HepG2 (cell line): ENCODE measurements around the gene ERICH6. TPM values are rescaled to one million over a fixed set of nuclear protein-coding genes. Genes with fewer than 3 reads are reported as not detected.

Experiments
- BRD4 ChIP-seq: sonication (generic); formaldehyde crosslinking; IDR thresholded peaks from 2 replicates; pipeline ENCODE4 v1.4.0; 2020; ENCODE audit warnings: missing genetic modification reagents
- EED ChIP-seq: sonication (generic); formaldehyde crosslinking; IDR thresholded peaks from 2 replicates; pipeline ENCODE4 v1.5.0; 2020; ENCODE audit warnings: mild to moderate bottlenecking, missing genetic modification reagents
- ELF3 ChIP-seq: IDR thresholded peaks from 2 replicates; pipeline ENCODE4 v1.6.1; 2016; ENCODE audit warnings: missing genetic modification reagents, missing compliant biosample characterization
- ELF4 ChIP-seq: sonication (generic); formaldehyde crosslinking; IDR thresholded peaks from 2 replicates; pipeline ENCODE4 v1.5.0; 2020; ENCODE audit warnings: missing genetic modification reagents, mild to moderate bottlenecking, moderate library complexity, borderline replicate concordance
- ETV6 ChIP-seq: sonication (generic); formaldehyde crosslinking; conservative IDR thresholded peaks from 2 replicates; pipeline ENCODE4 v1.4.0; 2020; ENCODE audit warnings: missing genetic modification reagents
- GFI1 ChIP-seq: sonication (generic); formaldehyde crosslinking; IDR thresholded peaks from 2 replicates; pipeline ENCODE4 v1.5.0; 2020; ENCODE audit warnings: missing genetic modification reagents, mild to moderate bottlenecking, borderline replicate concordance
- GTF3A ChIP-seq: sonication (generic); formaldehyde crosslinking; conservative IDR thresholded peaks from 2 replicates; pipeline ENCODE4 v1.4.0; 2020; ENCODE audit warnings: mild to moderate bottlenecking, missing genetic modification reagents
- HDAC6 ChIP-seq: fragments of 200-600 bp; sonication (generic); IDR thresholded peaks from 2 replicates; pipeline ENCODE4 v1.7.0; 2017; ENCODE audit warnings: mild to moderate bottlenecking, antibody characterized with exemption, low read length, low read depth
- KDM5A ChIP-seq: fragments of 200-600 bp; sonication (generic); IDR thresholded peaks from 2 replicates; pipeline ENCODE4 v1.7.0; 2018; ENCODE audit warnings: antibody characterized with exemption, mild to moderate bottlenecking, low read length, borderline replicate concordance
- KLF16 ChIP-seq, 2 experiments: sonication (generic) in 1 of 2; formaldehyde crosslinking in 1 of 2; IDR thresholded peaks; 2 replicates each; pipeline versions ENCODE4 v1.6.1 to v1.8.0; 2016 to 2023; ENCODE audit warnings: missing genetic modification reagents in 2 of 2, missing compliant biosample characterization in 1 of 2
- KLF6 ChIP-seq: IDR thresholded peaks from 2 replicates; pipeline ENCODE4 v1.8.0; 2016; ENCODE audit warnings: missing biosample characterization, missing genetic modification reagents
- PLRG1 ChIP-seq: fragments of 450-650 bp; conservative IDR thresholded peaks from 2 replicates; pipeline ENCODE4 v1.6.1; 2016
- ZNF264 ChIP-seq: sonication (generic); formaldehyde crosslinking; IDR thresholded peaks from 2 replicates; pipeline ENCODE4 v1.4.0; 2020; ENCODE audit warnings: missing genetic modification reagents
- ZNF577 ChIP-seq: sonication (generic); formaldehyde crosslinking; IDR thresholded peaks from 2 replicates; pipeline ENCODE4 v1.4.0; 2020; ENCODE audit warnings: mild to moderate bottlenecking, low read depth, missing genetic modification reagents, borderline replicate concordance
- ZSCAN22 ChIP-seq: sonication (generic); formaldehyde crosslinking; IDR thresholded peaks from 2 replicates; pipeline ENCODE4 v1.4.0; 2020; ENCODE audit warnings: mild to moderate bottlenecking, missing genetic modification reagents
- polyA plus RNA-seq, 8 experiments: library from polyadenylated mRNA; depleted of rRNA in 3 of 8; stranded (reverse) in 7 of 8; unstranded in 1 of 8; fragments of >200 nt; fragmentation: Illumina TruSeq in 4 of 8; extraction: Trizol in 4 of 8; gene quantifications; 2 replicates each; pipeline versions ENCODE4 v1.2.1 to v1.2.3, GENCODE V29; 2011 to 2016; ENCODE audit warnings: low read depth in 4 of 8, missing spikeins in 1 of 8, mixed read lengths in 1 of 8; ENCODE audit not compliant: insufficient read depth in 1 of 8
- total RNA-seq, 5 experiments: library from RNA; depleted of rRNA; stranded (reverse); fragments of >200 nt; fragmentation: Illumina TruSeq; extraction: Trizol; gene quantifications; 2 replicates each; pipeline ENCODE4 v1.2.3, GENCODE V29; 2016; ENCODE audit warnings: low read depth in 1 of 5
- TF ChIP-seq, protein P1 (sequence below): sonication (generic); formaldehyde crosslinking; IDR thresholded peaks from 2 replicates; pipeline ENCODE4 v1.9.0; 2022; ENCODE audit warnings: low read depth, missing genetic modification reagents
- TF ChIP-seq, protein P2 (sequence below): sonication (generic); formaldehyde crosslinking; IDR thresholded peaks from 2 replicates; pipeline ENCODE4 v1.4.0; 2020; ENCODE audit warnings: mild to moderate bottlenecking, missing genetic modification reagents
- TF ChIP-seq, protein P3 (sequence below): sonication (generic); formaldehyde crosslinking; IDR thresholded peaks from 2 replicates; pipeline ENCODE4 v1.4.0; 2020; ENCODE audit warnings: missing genetic modification reagents, mild to moderate bottlenecking, borderline replicate concordance
- TF ChIP-seq, protein P4 (sequence below): sonication (generic); formaldehyde crosslinking; IDR thresholded peaks from 2 replicates; pipeline ENCODE4 v1.4.0; 2020; ENCODE audit warnings: low read depth, mild to moderate bottlenecking, missing genetic modification reagents

The ERICH6 gene
- total and polyA plus RNA-seq, 2 of the 13 experiments (the other 11 are each of a cell fraction or from before 2014, with no cell fraction given) = 0.03 TPM; not detected in 1

DNA sequence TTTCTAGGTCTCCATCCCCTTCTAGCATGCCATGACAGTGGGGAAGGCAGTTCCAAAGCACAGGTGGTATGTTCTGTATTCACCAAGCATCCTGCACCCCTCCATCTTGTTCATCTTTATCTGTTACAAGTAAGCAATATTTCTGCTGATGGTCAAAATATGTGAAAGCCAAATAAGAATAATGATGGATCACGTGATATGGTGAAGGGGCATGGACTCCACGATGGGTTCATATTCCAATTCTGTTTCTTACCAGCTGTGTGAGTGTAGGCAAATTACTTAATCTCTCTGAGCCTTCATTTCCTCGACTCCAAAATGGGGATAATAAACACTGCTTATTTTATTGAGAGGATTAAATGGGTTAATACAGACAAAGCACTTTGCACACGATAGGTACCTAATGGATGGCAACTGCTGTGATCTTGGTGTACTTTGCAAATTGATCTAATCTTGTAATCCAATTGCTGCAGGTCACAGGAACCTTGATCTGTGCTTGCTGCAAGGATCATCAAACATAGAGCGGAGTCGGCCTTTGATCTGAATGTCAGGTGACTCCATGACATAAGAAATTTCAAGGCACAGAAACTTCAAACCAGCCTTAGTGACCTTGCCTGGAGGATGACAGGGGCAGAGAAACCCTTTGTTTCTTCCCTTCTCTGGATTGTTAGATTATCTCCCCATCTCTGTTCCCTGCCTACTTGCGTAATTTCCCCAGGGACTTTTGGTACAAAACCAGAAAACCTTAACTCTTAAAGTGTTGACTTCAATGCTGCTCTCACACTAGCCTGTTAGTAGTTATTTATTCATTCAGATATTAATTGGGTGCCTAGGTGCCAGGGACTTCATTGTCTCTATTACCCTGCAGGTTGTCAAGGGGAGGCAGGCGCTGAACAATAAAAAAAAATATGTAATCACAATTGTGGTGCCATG lies 33.4 kb upstream of the ERICH6 start (continued):
- TF ChIP-seq EED (CRISPR knock-in tag) (no peak), HDAC6 (no peak), BRD4 (CRISPR knock-in tag) (no peak; the same call in 1 of the 2 replicates), GTF3A (CRISPR knock-in tag) (no peak), KDM5A (no peak), ELF4 (no peak), GFI1 (CRISPR knock-in tag) (peak; percentile 91), ZNF577 (CRISPR knock-in tag) (no peak), KLF6 (peak; percentile 71; the same call in 1 of the 2 replicates), ZSCAN22 (CRISPR knock-in tag) (no peak), PLRG1 (no peak), ZNF264 (CRISPR knock-in tag) (peak; percentile 55; the same call in 1 of the 2 replicates), ELF3 (CRISPR knock-in tag) (peak; percentile 65), ETV6 (CRISPR knock-in tag) (0 out of 2 replicates have a peak, but pooled peaks have one; percentile 29), KLF16 (CRISPR knock-in tag; IDR thresholded peaks at IDR 0.05) (peak in 1 of 2 experiments; percentile 85; a peak in 2 of 4 replicates)
- TF ChIP-seq, protein P1, sequence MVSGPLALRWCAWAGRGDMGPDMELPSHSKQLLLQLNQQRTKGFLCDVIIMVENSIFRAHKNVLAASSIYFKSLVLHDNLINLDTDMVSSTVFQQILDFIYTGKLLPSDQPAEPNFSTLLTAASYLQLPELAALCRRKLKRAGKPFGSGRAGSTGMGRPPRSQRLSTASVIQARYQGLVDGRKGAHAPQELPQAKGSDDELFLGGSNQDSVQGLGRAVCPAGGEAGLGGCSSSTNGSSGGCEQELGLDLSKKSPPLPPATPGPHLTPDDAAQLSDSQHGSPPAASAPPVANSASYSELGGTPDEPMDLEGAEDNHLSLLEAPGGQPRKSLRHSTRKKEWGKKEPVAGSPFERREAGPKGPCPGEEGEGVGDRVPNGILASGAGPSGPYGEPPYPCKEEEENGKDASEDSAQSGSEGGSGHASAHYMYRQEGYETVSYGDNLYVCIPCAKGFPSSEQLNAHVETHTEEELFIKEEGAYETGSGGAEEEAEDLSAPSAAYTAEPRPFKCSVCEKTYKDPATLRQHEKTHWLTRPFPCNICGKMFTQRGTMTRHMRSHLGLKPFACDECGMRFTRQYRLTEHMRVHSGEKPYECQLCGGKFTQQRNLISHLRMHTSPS = no peak
- TF ChIP-seq, protein P2, sequence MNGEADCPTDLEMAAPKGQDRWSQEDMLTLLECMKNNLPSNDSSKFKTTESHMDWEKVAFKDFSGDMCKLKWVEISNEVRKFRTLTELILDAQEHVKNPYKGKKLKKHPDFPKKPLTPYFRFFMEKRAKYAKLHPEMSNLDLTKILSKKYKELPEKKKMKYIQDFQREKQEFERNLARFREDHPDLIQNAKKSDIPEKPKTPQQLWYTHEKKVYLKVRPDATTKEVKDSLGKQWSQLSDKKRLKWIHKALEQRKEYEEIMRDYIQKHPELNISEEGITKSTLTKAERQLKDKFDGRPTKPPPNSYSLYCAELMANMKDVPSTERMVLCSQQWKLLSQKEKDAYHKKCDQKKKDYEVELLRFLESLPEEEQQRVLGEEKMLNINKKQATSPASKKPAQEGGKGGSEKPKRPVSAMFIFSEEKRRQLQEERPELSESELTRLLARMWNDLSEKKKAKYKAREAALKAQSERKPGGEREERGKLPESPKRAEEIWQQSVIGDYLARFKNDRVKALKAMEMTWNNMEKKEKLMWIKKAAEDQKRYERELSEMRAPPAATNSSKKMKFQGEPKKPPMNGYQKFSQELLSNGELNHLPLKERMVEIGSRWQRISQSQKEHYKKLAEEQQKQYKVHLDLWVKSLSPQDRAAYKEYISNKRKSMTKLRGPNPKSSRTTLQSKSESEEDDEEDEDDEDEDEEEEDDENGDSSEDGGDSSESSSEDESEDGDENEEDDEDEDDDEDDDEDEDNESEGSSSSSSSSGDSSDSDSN (CRISPR knock-in tag) = 0 out of 2 replicates have a peak, but pooled peaks have one; percentile 7
- TF ChIP-seq, protein P3, sequence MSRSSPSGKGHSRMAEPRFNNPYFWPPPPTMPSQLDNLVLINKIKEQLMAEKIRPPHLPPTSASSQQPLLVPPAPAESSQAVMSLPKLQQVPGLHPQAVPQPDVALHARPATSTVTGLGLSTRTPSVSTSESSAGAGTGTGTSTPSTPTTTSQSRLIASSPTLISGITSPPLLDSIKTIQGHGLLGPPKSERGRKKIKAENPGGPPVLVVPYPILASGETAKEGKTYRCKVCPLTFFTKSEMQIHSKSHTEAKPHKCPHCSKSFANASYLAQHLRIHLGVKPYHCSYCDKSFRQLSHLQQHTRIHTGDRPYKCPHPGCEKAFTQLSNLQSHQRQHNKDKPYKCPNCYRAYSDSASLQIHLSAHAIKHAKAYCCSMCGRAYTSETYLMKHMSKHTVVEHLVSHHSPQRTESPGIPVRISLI (CRISPR knock-in tag) = peak; percentile 47; the same call in 1 of the 2 replicates
- TF ChIP-seq, protein P4, sequence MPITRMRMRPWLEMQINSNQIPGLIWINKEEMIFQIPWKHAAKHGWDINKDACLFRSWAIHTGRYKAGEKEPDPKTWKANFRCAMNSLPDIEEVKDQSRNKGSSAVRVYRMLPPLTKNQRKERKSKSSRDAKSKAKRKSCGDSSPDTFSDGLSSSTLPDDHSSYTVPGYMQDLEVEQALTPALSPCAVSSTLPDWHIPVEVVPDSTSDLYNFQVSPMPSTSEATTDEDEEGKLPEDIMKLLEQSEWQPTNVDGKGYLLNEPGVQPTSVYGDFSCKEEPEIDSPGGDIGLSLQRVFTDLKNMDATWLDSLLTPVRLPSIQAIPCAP (CRISPR knock-in tag) = no peak
